Heart left ventricle (tissue), 16 donors: ENCODE data around the gene DIMT1. TPM values are rescaled to one million over a fixed set of nuclear protein-coding genes. Genes with fewer than 3 reads are reported as not detected.

Experiments
- ATAC-seq, 4 donors: fragments of 200-7000 bp; cut with Tn5 transposase; one replicate each; pipeline ENCODE4 v1.9.1; 2020 to 2022; ENCODE audit warnings: moderate library complexity in 4 of 4, mild to moderate bottlenecking in 3 of 4, moderate number of reproducible peaks in 1 of 4
- DNase-seq, 5 donors: peaks; one replicate each; pipeline ENCODE4 v3.0.0-alpha.2; 2020
- H3K27ac ChIP-seq, 12 donors: fragments of 200-600 bp; sonication (generic) in 4 of 12; one replicate each; pipeline versions ENCODE4 v1.5.0 to v1.8.0; 2016 to 2022; ENCODE audit warnings: mild to moderate bottlenecking in 2 of 12
- H3K27me3 ChIP-seq, 9 donors: fragments of 200-600 bp; sonication (generic) in 2 of 9; one replicate each; pipeline versions ENCODE4 v1.5.1 to v1.8.0; 2016 to 2022; ENCODE audit warnings: mild to moderate bottlenecking in 3 of 9
- H3K36me3 ChIP-seq, 9 donors: fragments of 200-600 bp; sonication (generic) in 2 of 9; one replicate each; pipeline versions ENCODE4 v1.5.0 to v1.8.0; 2018 to 2022; ENCODE audit warnings: mild to moderate bottlenecking in 2 of 9
- H3K4me1 ChIP-seq, 12 donors: fragments of 200-600 bp; sonication (generic) in 4 of 12; one replicate each; pipeline versions ENCODE4 v1.5.0 to v1.8.0; 2016 to 2022; ENCODE audit warnings: mild to moderate bottlenecking in 3 of 12
- H3K4me3 ChIP-seq, 12 donors: fragments of 200-600 bp; sonication (generic) in 4 of 12; one replicate each; pipeline versions ENCODE4 v1.5.0 to v1.8.0; 2017 to 2022; ENCODE audit warnings: mild to moderate bottlenecking in 9 of 12, moderate library complexity in 4 of 12
- H3K9me3 ChIP-seq, 12 donors: fragments of 200-600 bp; sonication (generic) in 4 of 12; one replicate each; pipeline versions ENCODE4 v1.5.0 to v1.8.0; 2016 to 2022; ENCODE audit warnings: mild to moderate bottlenecking in 1 of 12
- POLR2A ChIP-seq, 2 donors: fragments of 450-650 bp; IDR thresholded peaks; one replicate each; pipeline ENCODE4 v1.6.1; 2017; ENCODE audit warnings: antibody characterized with exemption in 2 of 2, mild to moderate bottlenecking in 2 of 2, moderate library complexity in 2 of 2
- WGBS, 4 donors: extraction: QIAGEN DNeasy Blood & Tissue Kit in 2 of 4; methylation state at CpG; one replicate each; pipeline versions ENCODE4 v1.1.5 to v1.1.7; 2013 to 2018; 5-methylcytosine and 5-hydroxymethylcytosine counted together
- intact Hi-C, 10 donors: fragments of 100-400 bp; cut with DNase I; formaldehyde crosslinking; loops; one replicate each; pipeline versions ENCODE4 v1.11.1 to v1.14.2; 2022
- polyA plus RNA-seq, 2 donors: library from polyadenylated mRNA; stranded (reverse); fragments of 200-250 nt; gene quantifications; one replicate each; pipeline ENCODE4 v1.2.3, GENCODE V29; 2013
- total RNA-seq, 9 donors: library from RNA; depleted of rRNA in 2 of 9; stranded (reverse); fragments of >200 nt in 2 of 9; fragmentation: NEBNext Ultra II Directional in 3 of 9; extraction: Animal tissue kit (Norgen Biotek cat#: 25700) in 3 of 9; gene quantifications; one replicate each; pipeline versions ENCODE4 v1.1.0 to v1.2.4, GENCODE V29; 2016 to 2023
- TF ChIP-seq, protein P1 (sequence below), 12 donors: fragments of 200-600 bp; sonication (generic) in 4 of 12; IDR thresholded peaks; one replicate each; pipeline versions ENCODE4 v1.5.0 to v1.8.0; 2018 to 2022; ENCODE audit warnings: antibody characterized with exemption in 12 of 12, mild to moderate bottlenecking in 5 of 12
- donor health status: ischemic (EF 13 %, LVEDD 7.1; RV severe dilation, severe dysfunction).
- donor health status: healthy with polysubstance abuse.
- donor health status: DM: no; HTN: yes; CAD: no.
- donor health status: DM: no; HTN: no; CAD: no.
- donor health status: ischemic (EF 25% LVEDD 6.9; RV normal size, moderate dysfunction).
- donor health status: ischemic (EF 25% LVEDD 5.7; RV mildly dilated, moderate dysfunction).
- donor health status: healthy.
- donor health status: DM: yes; HTN: yes; CAD: no.
- donor health status: ischemic (EF 35%, LVEDD 5.7; RV mildly dilated, moderate dysfunction).
- donor health status: nonischemic (EF 11% LVEDD 7.7; RV severe dilation, severe dysfunction).
- donor health status: DM: yes; HTN: yes; CAD: no.
- donor health status: PGD.
- donor health status: ischemic (EF 29% LVEDD 5.4; RV normal size, mild dysfunction).
- donor health status: nonischemic (EF 23%, LVEDD 6.1; RV moderate dilation, normal function).

DIMT1 gene
- total and polyA plus RNA-seq, 11 donors: 9.0 to 24.1 (median 18.4) TPM

DNA sequence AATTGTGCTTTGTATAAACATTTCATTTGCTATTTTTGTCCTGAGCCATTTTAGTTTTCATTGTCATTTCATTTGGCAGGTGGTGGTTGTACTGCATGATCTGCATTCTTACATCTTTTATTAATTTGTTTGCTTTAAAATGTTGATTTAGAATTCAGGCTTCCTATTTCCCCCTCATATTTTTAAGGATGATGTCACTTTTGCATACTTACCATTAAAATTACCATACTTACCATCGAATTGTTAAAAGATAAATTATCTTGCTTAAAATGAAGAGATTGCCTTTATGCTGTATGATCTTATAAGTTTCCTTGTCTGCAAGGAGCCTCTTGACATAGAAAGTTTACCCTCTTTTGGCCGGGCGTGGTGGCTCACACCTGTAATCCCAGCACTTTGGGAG lies 31.1 kb downstream of the DIMT1 start:
- Histone ChIP-seq H3K4me3 (no peak overlapping the region), H3K27me3 (no peaks in the 10 kb centered on the region), H3K27ac (no peak overlapping the region), H3K36me3 (peaks cover 0 to 82% (median 60%) of the 10 kb centered on the region in 9 donors), H3K9me3 (no peaks in the 10 kb centered on the region), H3K4me1 (no peaks in the 10 kb centered on the region)
- ATAC-seq (no peak), DNase-seq (no peak)
- intact Hi-C loops: no loop called here
- 93 to 98% (median 96%) methylated on average over 3 of the region's 3 CpGs for WGBS, 4 donors
- TF ChIP-seq POLR2A (IDR thresholded peaks at IDR 0.05): no peak
- TF ChIP-seq, protein P1, sequence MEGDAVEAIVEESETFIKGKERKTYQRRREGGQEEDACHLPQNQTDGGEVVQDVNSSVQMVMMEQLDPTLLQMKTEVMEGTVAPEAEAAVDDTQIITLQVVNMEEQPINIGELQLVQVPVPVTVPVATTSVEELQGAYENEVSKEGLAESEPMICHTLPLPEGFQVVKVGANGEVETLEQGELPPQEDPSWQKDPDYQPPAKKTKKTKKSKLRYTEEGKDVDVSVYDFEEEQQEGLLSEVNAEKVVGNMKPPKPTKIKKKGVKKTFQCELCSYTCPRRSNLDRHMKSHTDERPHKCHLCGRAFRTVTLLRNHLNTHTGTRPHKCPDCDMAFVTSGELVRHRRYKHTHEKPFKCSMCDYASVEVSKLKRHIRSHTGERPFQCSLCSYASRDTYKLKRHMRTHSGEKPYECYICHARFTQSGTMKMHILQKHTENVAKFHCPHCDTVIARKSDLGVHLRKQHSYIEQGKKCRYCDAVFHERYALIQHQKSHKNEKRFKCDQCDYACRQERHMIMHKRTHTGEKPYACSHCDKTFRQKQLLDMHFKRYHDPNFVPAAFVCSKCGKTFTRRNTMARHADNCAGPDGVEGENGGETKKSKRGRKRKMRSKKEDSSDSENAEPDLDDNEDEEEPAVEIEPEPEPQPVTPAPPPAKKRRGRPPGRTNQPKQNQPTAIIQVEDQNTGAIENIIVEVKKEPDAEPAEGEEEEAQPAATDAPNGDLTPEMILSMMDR (IDR thresholded peaks at IDR 0.05): no peak

GRCh38 chr5:62371409-62371808 lies 32.3 kb downstream of the DIMT1 start:
- intact Hi-C loops: no loop called here
- ATAC-seq: no peak
- H3K27me3 ChIP-seq: no peaks in the 10 kb centered on the region
- H3K36me3 ChIP-seq: peaks cover 0 to 82% (median 53%) of the 10 kb centered on the region in 9 donors
- DNase-seq: no peak
- H3K9me3 ChIP-seq: no peaks in the 10 kb centered on the region
- TF ChIP-seq, protein P1 (IDR thresholded peaks at IDR 0.05): no peak
- TF ChIP-seq POLR2A (IDR thresholded peaks at IDR 0.05): no peak
- no peak overlapping the region for H3K27ac ChIP-seq
- H3K4me3 ChIP-seq: no peak overlapping the region
- H3K4me1 ChIP-seq: no peaks in the 10 kb centered on the region

DNA sequence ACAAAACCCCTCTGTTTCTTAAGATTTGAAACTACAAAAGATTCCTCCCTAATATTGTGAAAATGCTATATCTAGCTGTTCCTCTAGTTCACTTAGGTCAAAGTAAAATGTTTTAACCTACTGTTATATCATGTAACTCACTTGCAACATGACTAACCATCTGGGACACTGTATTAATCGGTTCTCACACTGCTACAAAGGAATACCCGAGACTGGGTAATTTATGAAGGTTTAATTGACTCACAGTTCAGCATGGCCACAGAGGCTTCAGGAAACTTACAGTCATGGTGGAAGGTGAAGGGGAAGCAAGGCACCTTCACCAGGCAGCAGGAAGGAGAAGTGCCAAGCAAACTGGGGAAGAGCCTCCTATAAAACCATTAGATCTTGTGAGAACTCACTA lies 34.7 kb downstream of the DIMT1 start:
- 96 to 99% (median 98%) methylated on average over 2 of the region's 2 CpGs for WGBS, 4 donors
- Histone ChIP-seq H3K27me3 (no peaks in the 10 kb centered on the region), H3K36me3 (peaks cover 0 to 82% (median 54%) of the 10 kb centered on the region in 9 donors)

GRCh38 chr5:62362701-62363100 lies 41.0 kb downstream of the DIMT1 start:
- intact Hi-C loops: no loop called here
- Histone ChIP-seq H3K4me3 (no peak overlapping the region), H3K36me3 (peaks cover 0 to 96% (median 65%) of the 10 kb centered on the region in 9 donors), H3K27ac (no peak overlapping the region), H3K9me3 (peaks cover 0 to 13% (median 0%) of the 10 kb centered on the region in 12 donors), H3K4me1 (no peaks in the 10 kb centered on the region), H3K27me3 (no peaks in the 10 kb centered on the region)
- TF ChIP-seq, protein P1 (IDR thresholded peaks at IDR 0.05): no peak
- TF ChIP-seq POLR2A (IDR thresholded peaks at IDR 0.05): no peak
- 93 to 97% (median 96%) methylated on average over 3 of the region's 3 CpGs for whole genome bisulfite sequencing, 4 donors
- DNase-seq (no peak), ATAC-seq (no peak)

More for the DNA sequence above, 34.7 kb downstream of the DIMT1 start:
- Histone ChIP-seq H3K9me3 (peaks cover 0 to 13% (median 0%) of the 10 kb centered on the region in 12 donors), H3K4me3 (no peak overlapping the region), H3K4me1 (no peaks in the 10 kb centered on the region), H3K27ac (no peak overlapping the region)
- TF ChIP-seq POLR2A (IDR thresholded peaks at IDR 0.05): no peak
- TF ChIP-seq, protein P1 (IDR thresholded peaks at IDR 0.05): no peak
- intact Hi-C loops: no loop called here
- DNase-seq: no peak
- ATAC-seq: no peak
